ENCODE data around the gene KDM6B.
"Not testable (repeated sequence)": the region's sequence is repeated elsewhere in the genome, so short reads cannot be mapped to it uniquely, and the experiment has no call there.

DNA sequence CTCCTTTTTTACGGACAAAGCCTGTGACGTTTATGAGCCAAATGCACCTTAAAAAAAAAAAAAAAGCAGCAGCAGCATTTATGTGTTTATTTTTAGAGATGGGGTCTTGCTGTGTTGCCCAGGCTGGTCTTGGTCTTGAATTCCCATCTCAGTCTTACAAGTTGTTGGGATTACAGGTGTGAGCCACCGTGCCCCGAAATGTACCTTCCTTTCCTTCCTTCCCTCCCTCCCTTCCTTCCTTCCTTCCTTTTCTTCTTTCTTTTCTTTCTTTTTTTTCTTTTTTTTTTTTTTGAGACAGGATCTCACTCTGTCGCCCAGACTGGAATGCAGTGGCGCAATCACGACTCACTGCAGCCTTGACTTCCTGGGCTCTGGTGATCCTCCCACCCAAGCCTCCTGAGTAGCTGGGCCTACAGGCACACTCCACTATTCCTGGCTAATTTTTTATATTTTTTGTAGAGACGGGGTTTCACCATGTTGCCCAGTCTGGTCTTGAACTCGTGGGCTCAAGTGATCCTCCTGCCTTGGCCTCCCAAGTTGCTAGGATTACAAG, 24.1 kb upstream of the KDM6B start:
- TF ChIP-seq, protein P1, sequence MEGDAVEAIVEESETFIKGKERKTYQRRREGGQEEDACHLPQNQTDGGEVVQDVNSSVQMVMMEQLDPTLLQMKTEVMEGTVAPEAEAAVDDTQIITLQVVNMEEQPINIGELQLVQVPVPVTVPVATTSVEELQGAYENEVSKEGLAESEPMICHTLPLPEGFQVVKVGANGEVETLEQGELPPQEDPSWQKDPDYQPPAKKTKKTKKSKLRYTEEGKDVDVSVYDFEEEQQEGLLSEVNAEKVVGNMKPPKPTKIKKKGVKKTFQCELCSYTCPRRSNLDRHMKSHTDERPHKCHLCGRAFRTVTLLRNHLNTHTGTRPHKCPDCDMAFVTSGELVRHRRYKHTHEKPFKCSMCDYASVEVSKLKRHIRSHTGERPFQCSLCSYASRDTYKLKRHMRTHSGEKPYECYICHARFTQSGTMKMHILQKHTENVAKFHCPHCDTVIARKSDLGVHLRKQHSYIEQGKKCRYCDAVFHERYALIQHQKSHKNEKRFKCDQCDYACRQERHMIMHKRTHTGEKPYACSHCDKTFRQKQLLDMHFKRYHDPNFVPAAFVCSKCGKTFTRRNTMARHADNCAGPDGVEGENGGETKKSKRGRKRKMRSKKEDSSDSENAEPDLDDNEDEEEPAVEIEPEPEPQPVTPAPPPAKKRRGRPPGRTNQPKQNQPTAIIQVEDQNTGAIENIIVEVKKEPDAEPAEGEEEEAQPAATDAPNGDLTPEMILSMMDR (IDR thresholded peaks at IDR 0.05; ENCODE audit: low read depth, low read length): not testable (repeated sequence)
- TF ChIP-seq EZH2phosphoT487 (IDR thresholded peaks at IDR 0.05; ENCODE audit: low read depth): not testable (repeated sequence)
